NB4 (cell line): ENCODE data around the gene LRIG1.

ENCODE experiments used
- CTCF ChIP-seq: IDR thresholded peaks from one replicate; pipeline ENCODE4 v1.5.1; 2012; ENCODE audit warnings: low read depth, low read length
- MAX ChIP-seq: IDR thresholded peaks from 2 replicates; pipeline ENCODE4 v1.6.1; 2011; ENCODE audit warnings: low read depth, low read length
- MYC ChIP-seq: IDR thresholded peaks from 2 replicates; pipeline ENCODE4 v1.6.1; 2011; ENCODE audit warnings: low read depth, low read length
- POLR2A ChIP-seq: IDR thresholded peaks from 2 replicates; pipeline ENCODE4 v1.6.1; 2011; ENCODE audit warnings: mild to moderate bottlenecking; ENCODE audit not compliant: insufficient read length; ENCODE audit errors: extremely low read depth

GRCh38 chr3:66502245-66502874 lies 1.5 kb upstream of the LRIG1 start:
- no peak for TF ChIP-seq CTCF
- no peak for TF ChIP-seq MAX
- no peak for TF ChIP-seq POLR2A
- TF ChIP-seq MYC, result no peak
